K562 (cell line): Measurements from ENCODE around the gene ARRB2. TPM values are rescaled to one million over a fixed set of nuclear protein-coding genes. Genes with fewer than 3 reads are reported as not detected.

Source experiments
- ATAC-seq: fragments of 200-7000 bp; cut with Tn5 transposase; 3 replicates; pipeline ENCODE4 v1.9.1; 2020; ENCODE audit warnings: moderate library complexity
- BruUV-seq: library from RNA; stranded (reverse); fragments of 400-500 nt; replicated peaks from 2 replicates; lab custom pipeline; 2021; lab: Mats Ljungman, UMichigan
- CTCF ChIA-PET: fragments of 300-600 bp; formaldehyde crosslinking; extraction: SDS; loops from one replicate; lab custom pipeline; 2021; ENCODE audit warnings: low intra/inter-chr PET ratio; lab: Yijun Ruan, JAX
- POLR2A ChIA-PET: fragments of 300-600, 350-650 bp; sonication (Branson Sonifier 250); formaldehyde crosslinking; extraction: SDS; loops from one replicate; lab custom pipeline; 2021; ENCODE audit warnings: antibody characterized with exemption, inconsistent platforms; lab: Yijun Ruan, JAX
- DNase-seq, 4 experiments: peaks; one replicate each; pipeline versions ENCODE4 v3.0.0 to v3.0.0-alpha.2; 2011 to 2018; ENCODE audit warnings: low spot score in 3 of 4, mixed read lengths in 3 of 4; ENCODE audit errors: extremely low read depth in 1 of 4
- FAIRE-seq: peaks from 2 replicates; lab custom pipeline; 2011; peaks lifted over from hg19 to GRCh38; lab: Jason Lieb, UNC
- H2AFZ ChIP-seq: 2 replicates; pipeline ENCODE4 v1.6.0; 2011; ENCODE audit warnings: low read depth, low read length, control low read depth, inconsistent platforms
- H3K27ac ChIP-seq: fragments of 200-600 bp; 3 replicates; pipeline ENCODE4 v1.8.0; 2011; ENCODE audit warnings: low read depth, mild to moderate bottlenecking, control low read depth, inconsistent platforms, low read length, moderate library complexity, mixed read lengths; ENCODE audit errors: extremely low read depth
- H3K27me3 ChIP-seq, 2 experiments: fragments of 300-600 bp in 1 of 2; 2 replicates in 1 of 2; 3 replicates in 1 of 2; pipeline versions ENCODE4 v1.6.0 to v1.8.0; 2011; ENCODE audit warnings: inconsistent platforms in 2 of 2, low read length in 2 of 2, mild to moderate bottlenecking in 1 of 2, mixed read lengths in 1 of 2, moderate library complexity in 1 of 2; ENCODE audit not compliant: control insufficient read depth in 2 of 2, insufficient read depth in 2 of 2
- H3K36me3 ChIP-seq: fragments of 300-600 bp; 3 replicates; pipeline ENCODE4 v1.8.0; 2011; ENCODE audit warnings: mild to moderate bottlenecking, low read length, inconsistent platforms; ENCODE audit not compliant: control insufficient read depth, insufficient read depth
- H3K4me1 ChIP-seq, 2 experiments: fragments of 200-600 bp in 1 of 2; replicated peaks in 1 of 2; 2 replicates in 1 of 2; 3 replicates in 1 of 2; pipeline versions ENCODE4 v1.5.1 to v1.8.0; 2011; ENCODE audit warnings: inconsistent platforms in 2 of 2, low read length in 2 of 2, mild to moderate bottlenecking in 1 of 2, mixed read lengths in 1 of 2, moderate library complexity in 1 of 2; ENCODE audit not compliant: control insufficient read depth in 2 of 2, insufficient read depth in 2 of 2
- H3K4me2 ChIP-seq: 2 replicates; pipeline ENCODE4 v1.6.1; 2011; ENCODE audit warnings: low read length, control low read depth, inconsistent platforms, mixed read lengths; ENCODE audit not compliant: insufficient read depth
- H3K4me3 ChIP-seq: fragments of 200-600 bp; sonication (generic), shearing (Covaris generic); 2 replicates; pipeline ENCODE4 v1.5.1; 2016; ENCODE audit warnings: control low read depth, inconsistent platforms
- H3K79me2 ChIP-seq: fragments of 200-600 bp; 3 replicates; pipeline ENCODE4 v1.8.0; 2011; ENCODE audit warnings: low read length, inconsistent platforms; ENCODE audit not compliant: control insufficient read depth, insufficient read depth
- H3K9ac ChIP-seq, 2 experiments: 2 replicates each; pipeline versions ENCODE4 v1.6.0 to v1.6.1; 2011; ENCODE audit warnings: low read depth in 2 of 2, low read length in 2 of 2, control low read depth in 1 of 2, inconsistent platforms in 1 of 2, mild to moderate bottlenecking in 1 of 2, mixed read lengths in 1 of 2; ENCODE audit not compliant: insufficient read depth in 1 of 2
- H3K9me1 ChIP-seq: one replicate; pipeline ENCODE4 v1.6.0; 2011; ENCODE audit warnings: inconsistent platforms, mild to moderate bottlenecking, low read length, moderate library complexity; ENCODE audit not compliant: control insufficient read depth, insufficient read depth
- H3K9me3 ChIP-seq: replicated peaks from 2 replicates; pipeline ENCODE4 v1.5.1; 2011; ENCODE audit warnings: low read depth, low read length, inconsistent platforms; ENCODE audit not compliant: control insufficient read depth, insufficient read depth
- H4K20me1 ChIP-seq: replicated peaks from 2 replicates; pipeline ENCODE4 v1.6.1; 2011; ENCODE audit warnings: low read length, inconsistent platforms, mixed read lengths; ENCODE audit not compliant: control insufficient read depth, insufficient read depth
- BHLHE40 ChIP-seq: IDR thresholded peaks from 2 replicates; pipeline ENCODE4 v1.6.1; 2011; ENCODE audit warnings: low read length, improper control_type of control experiment
- EGR1 ChIP-seq: fragments of 450-650 bp; conservative IDR thresholded peaks from 2 replicates; pipeline ENCODE4 v1.6.1; 2017; ENCODE audit warnings: mild to moderate bottlenecking
- EHMT2 ChIP-seq: fragments of 450-650 bp; IDR thresholded peaks from 2 replicates; pipeline ENCODE4 v1.6.1; 2018; ENCODE audit warnings: antibody characterized with exemption
- HOMEZ ChIP-seq: fragments of 250-450 bp; sonication (Bioruptor Pico); IDR thresholded peaks from 2 replicates; pipeline ENCODE4 v1.4.0; 2020; ENCODE audit warnings: mild to moderate bottlenecking, moderate library complexity
- PBX2 ChIP-seq, 2 experiments: IDR thresholded peaks in 1 of 2; conservative IDR thresholded peaks in 1 of 2; 2 replicates each; pipeline ENCODE4 v1.6.1; 2016; ENCODE audit warnings: low read depth in 2 of 2, mild to moderate bottlenecking in 1 of 2, missing compliant biosample characterization in 1 of 2, missing genetic modification characterization in 1 of 2, moderate library complexity in 1 of 2
- PKNOX1 ChIP-seq: fragments of 450-650 bp; IDR thresholded peaks from 2 replicates; pipeline ENCODE4 v1.6.1; 2016
- PML ChIP-seq: IDR thresholded peaks from 2 replicates; pipeline ENCODE4 v1.6.1; 2012; ENCODE audit warnings: low read length, inconsistent platforms
- PYGO2 ChIP-seq: fragments of 450-650 bp; IDR thresholded peaks from 2 replicates; pipeline ENCODE4 v1.6.1; 2016; ENCODE audit warnings: mild to moderate bottlenecking, missing genetic modification characterization, moderate library complexity, missing compliant biosample characterization
- SPI1 ChIP-seq: IDR thresholded peaks from 2 replicates; pipeline ENCODE4 v1.6.1; 2011; ENCODE audit warnings: low read depth, low read length, control low read depth, borderline replicate concordance
- ZNF23 ChIP-seq: fragments of 250-450 bp; sonication (Bioruptor Pico); IDR thresholded peaks from 2 replicates; pipeline ENCODE4 v1.4.0; 2020; ENCODE audit warnings: mild to moderate bottlenecking
- ZNF830 ChIP-seq: fragments of 250-450 bp; sonication (Bioruptor Pico); IDR thresholded peaks from 2 replicates; pipeline ENCODE4 v1.5.0; 2021; ENCODE audit warnings: mild to moderate bottlenecking
- WGBS: fragments of 100-300 bp; shearing (Covaris generic); methylation state at CpG from one replicate; pipeline ENCODE4 v1.1.6; 2016; ENCODE audit warnings: low coverage, mixed read lengths; ENCODE audit not compliant: insufficient coverage; ENCODE audit errors: missing lambda C conversion rate; 5-methylcytosine and 5-hydroxymethylcytosine counted together
- in situ Hi-C: fragments of 300-500 bp; cut with MboI; formaldehyde crosslinking; loops from 4 replicates; pipeline ENCODE4 v1.15.0; 2018; ENCODE audit warnings: inconsistent platforms, mixed read lengths
- intact Hi-C: fragments of 100-400 bp; cut with micrococcal nuclease; formaldehyde crosslinking; loops from 2 replicates; pipeline ENCODE4 v1.14.2; 2022
- polyA plus RNA-seq, 8 experiments: library from polyadenylated mRNA; depleted of rRNA in 4 of 8; stranded (reverse) in 5 of 8; unstranded in 3 of 8; fragments of >200 nt; fragmentation: Nextera tagmentation in 2 of 8; fragmentation: Illumina TruSeq in 1 of 8; extraction: Ambion mirVana in 2 of 8; extraction: Trizol in 1 of 8; gene quantifications; 2 replicates each; pipeline versions ENCODE4 v1.2.1 to v1.2.3, GENCODE V29; 2011 to 2014; ENCODE audit warnings: inconsistent platforms in 1 of 8, missing spikeins in 1 of 8
- total RNA-seq, 7 experiments: library from RNA; depleted of rRNA in 6 of 7; stranded (reverse); fragments of >200 nt in 6 of 7; fragmentation: Illumina TruSeq in 2 of 7; extraction: Trizol in 2 of 7; gene quantifications; 2 replicates each; pipeline versions ENCODE4 v1.2.1 to v1.2.3, GENCODE V29; 2011 to 2021; ENCODE audit warnings: low replicate concordance in 1 of 7
- TF ChIP-seq, protein P1 (sequence below): IDR thresholded peaks from 2 replicates; pipeline ENCODE4 v1.6.1; 2011; ENCODE audit not compliant: insufficient read length; ENCODE audit errors: extremely low read depth

Gene ARRB2
- total and polyA plus RNA-seq, 9 of the 15 experiments (the other 6 are each of a cell fraction or from before 2014, with no cell fraction given) = 0.79 to 15.3 (median 8.8) TPM

DNA sequence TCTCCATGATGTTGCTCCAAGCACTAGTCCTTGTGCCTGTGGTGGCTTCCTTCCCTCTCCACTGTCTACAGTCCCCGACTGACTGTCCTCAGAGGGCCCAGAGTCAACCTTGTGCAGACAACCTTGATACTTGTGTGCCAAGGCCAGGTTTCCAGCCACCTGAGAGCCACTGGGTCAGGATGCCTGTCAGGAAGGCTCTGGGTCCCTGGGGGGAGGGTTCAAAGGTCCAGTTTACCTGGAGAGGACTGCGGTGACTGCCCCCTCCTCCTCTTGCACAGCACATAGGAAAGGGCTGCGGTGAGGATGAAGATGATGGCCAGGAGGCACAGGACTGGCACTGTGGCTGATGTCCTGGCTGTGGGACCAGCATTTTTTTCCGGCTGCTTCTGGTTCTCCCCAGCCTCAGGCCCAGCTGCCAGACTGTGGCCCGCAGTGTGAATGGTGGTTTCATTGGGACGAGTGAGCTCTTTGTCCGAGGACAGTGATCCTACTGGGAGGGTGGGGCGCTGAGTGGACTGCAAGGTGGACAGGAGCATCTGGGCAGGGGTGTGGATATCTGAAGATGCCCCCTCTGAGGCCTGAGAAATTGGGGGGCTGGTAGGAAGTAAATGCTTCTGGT is 24.5 kb downstream of the ARRB2 start (continued):
- no peak for TF ChIP-seq PML
- no peak for TF ChIP-seq ZNF23 (CRISPR knock-in tag)
- TF ChIP-seq, protein P1, sequence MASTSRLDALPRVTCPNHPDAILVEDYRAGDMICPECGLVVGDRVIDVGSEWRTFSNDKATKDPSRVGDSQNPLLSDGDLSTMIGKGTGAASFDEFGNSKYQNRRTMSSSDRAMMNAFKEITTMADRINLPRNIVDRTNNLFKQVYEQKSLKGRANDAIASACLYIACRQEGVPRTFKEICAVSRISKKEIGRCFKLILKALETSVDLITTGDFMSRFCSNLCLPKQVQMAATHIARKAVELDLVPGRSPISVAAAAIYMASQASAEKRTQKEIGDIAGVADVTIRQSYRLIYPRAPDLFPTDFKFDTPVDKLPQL = no peak
- TF ChIP-seq, all 486 proteins: peak for 0

DNA sequence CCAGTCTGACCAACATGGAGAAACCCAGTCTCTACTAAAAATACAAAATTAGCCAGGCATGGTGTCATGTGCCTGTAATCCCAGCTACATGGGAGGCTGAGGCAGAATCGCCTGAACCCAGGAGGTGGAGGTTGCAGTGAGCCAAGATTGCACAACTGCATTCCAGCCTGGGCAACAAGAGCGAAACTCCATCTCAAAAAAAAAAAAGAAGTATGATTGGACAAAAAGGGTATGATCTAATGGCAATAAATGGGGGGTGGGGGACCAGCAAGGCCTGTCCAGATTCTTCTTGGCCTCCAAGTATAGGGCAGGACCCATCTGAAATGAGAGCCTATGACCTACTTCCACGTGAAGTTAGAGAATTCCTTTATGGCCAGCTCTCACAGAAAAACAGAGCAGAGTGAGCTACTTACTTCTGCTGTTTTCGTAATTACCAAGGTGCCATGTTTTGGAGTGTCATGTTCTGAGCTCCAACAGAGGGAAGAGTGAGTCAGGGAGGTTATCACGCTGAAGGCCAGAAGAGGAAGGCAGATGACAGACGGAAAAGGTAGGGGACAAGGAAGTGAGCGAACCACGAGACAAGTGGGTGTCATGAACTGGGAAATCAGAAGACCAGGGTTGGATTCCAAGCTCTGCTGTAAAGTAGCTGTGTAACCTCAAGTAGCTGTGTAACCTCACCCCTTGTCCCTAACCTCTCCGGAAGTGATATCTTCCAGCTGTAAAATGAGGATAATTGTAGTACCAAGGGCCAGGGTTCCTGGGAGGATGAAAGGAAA is 25.6 kb downstream of the ARRB2 start:
- no peak overlapping the region for H3K4me3 ChIP-seq
- no peaks in the 10 kb centered on the region for H4K20me1 ChIP-seq
- H3K36me3 ChIP-seq = no peaks in the 10 kb centered on the region
- no peaks in the 10 kb centered on the region for H3K79me2 ChIP-seq
- in situ Hi-C loops = no loop called here
- no peaks in the 10 kb centered on the region for H3K9me1 ChIP-seq
- no peak overlapping the region; the same call in 2 of the 3 replicates for H3K27ac ChIP-seq
- intact Hi-C loops = no loop called here
- peak overlapping the region; percentile 64 for H2AFZ ChIP-seq
- no peaks in the 10 kb centered on the region for H3K9me3 ChIP-seq
- whole genome bisulfite sequencing = 4% methylated on average over 7 of the region's 9 CpGs
- peak; percentile 67 for FAIRE-seq
- peak overlapping the region; percentile 16; the same call in 1 of the 2 replicates for H3K4me2 ChIP-seq
- peaks cover 15 to 28% of the 10 kb centered on the region in 2 experiments for H3K27me3 ChIP-seq
- peak in 1 of 4 experiments; percentile 65 for DNase-seq
- H3K4me1 ChIP-seq = peaks cover 4 to 24% of the 10 kb centered on the region in 2 experiments; a peak in 3 of 5 replicates
- ChIA-PET POLR2A (interaction anchor here (0.7 kb wide), 2 partner anchors 15 to 679 kb away, joined by 3 read pairs; no protein-coding TSS in a partner anchor), CTCF (no interaction called here)
- no peak for ATAC-seq
- no TSS peak for BruUV-seq
- no peak overlapping the region; a peak in 1 of 4 replicates for H3K9ac ChIP-seq
- TF ChIP-seq SPI1 = peak; percentile 56; the same call in 1 of the 2 replicates
- TF ChIP-seq BHLHE40 = peak; percentile 10; the same call in 1 of the 2 replicates
- TF ChIP-seq EGR1 = 0 out of 2 replicates have a peak, but pooled peaks have one; percentile 15
- no peak for TF ChIP-seq ZNF830 (CRISPR knock-in tag)
- no peak for TF ChIP-seq PBX2 (CRISPR knock-in tag; IDR thresholded peaks at IDR 0.05; ENCODE audit: low read depth)
- TF ChIP-seq PBX2 (tag; conservative IDR thresholded peaks at IDR 0.05; ENCODE audit: low read depth) = 0 out of 2 replicates have a peak, but pooled peaks have one; percentile 20
- TF ChIP-seq PYGO2 (tag) = no peak
- no peak for TF ChIP-seq HOMEZ (CRISPR knock-in tag)
- peak; percentile 61 for TF ChIP-seq PKNOX1
- TF ChIP-seq EHMT2 = peak; percentile 78; the same call in 1 of the 2 replicates
